RWPE1 (cell line): ENCODE measurements around the gene UST.

Source experiments
- CTCF ChIA-PET: fragments of 350-600 bp; sonication (Branson Sonifier 250); formaldehyde crosslinking; extraction: SDS; loops from one replicate; lab custom pipeline; 2021; lab: Yijun Ruan, JAX
- POLR2A ChIA-PET: fragments of 400-600 bp; formaldehyde crosslinking; extraction: SDS; loops from one replicate; lab custom pipeline; 2020; ENCODE audit warnings: antibody characterized with exemption; ENCODE audit not compliant: low non-redundant PET; lab: Yijun Ruan, JAX
- DNase-seq: peaks from one replicate; pipeline ENCODE4 v3.0.0; 2012; ENCODE audit warnings: low spot score
- H3K27ac ChIP-seq: fragments of 450-650 bp; 2 replicates; pipeline ENCODE4 v1.5.1; 2017
- TF ChIP-seq, protein P1 (sequence below): fragments of 450-650 bp; conservative IDR thresholded peaks from 2 replicates; pipeline ENCODE4 v1.5.1; 2017; ENCODE audit warnings: low read depth, mild to moderate bottlenecking

Gene UST

DNA sequence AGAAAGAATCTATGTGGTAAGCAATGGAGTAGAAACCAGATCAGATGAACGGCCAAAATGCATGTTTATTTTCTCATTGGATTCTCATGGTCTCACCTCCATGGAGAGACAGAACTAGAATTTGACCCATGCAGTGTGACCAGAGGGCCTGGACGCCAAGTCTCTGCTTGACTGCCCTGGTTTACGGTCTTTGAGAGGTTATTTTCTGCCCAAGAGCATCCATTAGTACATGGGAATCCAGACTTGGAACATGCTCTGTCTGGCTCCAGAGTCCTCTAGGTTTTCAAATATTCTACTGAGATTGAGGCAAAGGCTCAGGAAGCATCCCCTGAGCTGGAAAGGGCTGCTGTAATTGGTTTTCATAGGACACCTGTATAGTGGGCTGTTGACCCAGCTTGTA lies 45.5 kb upstream of the UST start:
- POLR2A ChIA-PET = no interaction called here
- CTCF ChIA-PET = interaction anchor here (0.6 kb wide), 1 partner anchor 148 kb away, joined by 3 read pairs; no protein-coding TSS in a partner anchor
- TF ChIP-seq, protein P1, sequence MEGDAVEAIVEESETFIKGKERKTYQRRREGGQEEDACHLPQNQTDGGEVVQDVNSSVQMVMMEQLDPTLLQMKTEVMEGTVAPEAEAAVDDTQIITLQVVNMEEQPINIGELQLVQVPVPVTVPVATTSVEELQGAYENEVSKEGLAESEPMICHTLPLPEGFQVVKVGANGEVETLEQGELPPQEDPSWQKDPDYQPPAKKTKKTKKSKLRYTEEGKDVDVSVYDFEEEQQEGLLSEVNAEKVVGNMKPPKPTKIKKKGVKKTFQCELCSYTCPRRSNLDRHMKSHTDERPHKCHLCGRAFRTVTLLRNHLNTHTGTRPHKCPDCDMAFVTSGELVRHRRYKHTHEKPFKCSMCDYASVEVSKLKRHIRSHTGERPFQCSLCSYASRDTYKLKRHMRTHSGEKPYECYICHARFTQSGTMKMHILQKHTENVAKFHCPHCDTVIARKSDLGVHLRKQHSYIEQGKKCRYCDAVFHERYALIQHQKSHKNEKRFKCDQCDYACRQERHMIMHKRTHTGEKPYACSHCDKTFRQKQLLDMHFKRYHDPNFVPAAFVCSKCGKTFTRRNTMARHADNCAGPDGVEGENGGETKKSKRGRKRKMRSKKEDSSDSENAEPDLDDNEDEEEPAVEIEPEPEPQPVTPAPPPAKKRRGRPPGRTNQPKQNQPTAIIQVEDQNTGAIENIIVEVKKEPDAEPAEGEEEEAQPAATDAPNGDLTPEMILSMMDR = no peak
- no peak overlapping the region for H3K27ac ChIP-seq
- DNase-seq = no peak

DNA sequence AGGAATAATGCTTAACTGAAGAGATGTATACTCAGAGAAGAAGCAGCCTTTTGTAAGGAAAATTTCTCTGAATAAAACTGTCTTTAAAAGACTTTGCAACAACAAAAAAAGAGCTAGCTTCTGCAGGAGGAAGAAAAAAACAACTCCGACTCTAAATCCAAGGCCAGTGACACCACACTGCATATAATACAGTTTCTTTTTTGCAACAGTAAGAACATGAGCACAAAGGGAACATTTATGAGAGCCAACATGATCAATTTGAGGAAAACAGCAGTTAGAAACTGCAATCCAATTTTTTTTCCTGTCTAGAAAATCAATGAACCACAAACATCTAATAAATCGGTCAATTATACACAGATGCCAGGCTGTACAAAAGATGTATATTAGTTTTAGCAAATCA lies 42.9 kb upstream of the UST start:
- no peak overlapping the region for H3K27ac ChIP-seq
- TF ChIP-seq, protein P1 = no peak
- no peak for DNase-seq
- CTCF ChIA-PET = no interaction called here
- POLR2A ChIA-PET = no interaction called here

DNA sequence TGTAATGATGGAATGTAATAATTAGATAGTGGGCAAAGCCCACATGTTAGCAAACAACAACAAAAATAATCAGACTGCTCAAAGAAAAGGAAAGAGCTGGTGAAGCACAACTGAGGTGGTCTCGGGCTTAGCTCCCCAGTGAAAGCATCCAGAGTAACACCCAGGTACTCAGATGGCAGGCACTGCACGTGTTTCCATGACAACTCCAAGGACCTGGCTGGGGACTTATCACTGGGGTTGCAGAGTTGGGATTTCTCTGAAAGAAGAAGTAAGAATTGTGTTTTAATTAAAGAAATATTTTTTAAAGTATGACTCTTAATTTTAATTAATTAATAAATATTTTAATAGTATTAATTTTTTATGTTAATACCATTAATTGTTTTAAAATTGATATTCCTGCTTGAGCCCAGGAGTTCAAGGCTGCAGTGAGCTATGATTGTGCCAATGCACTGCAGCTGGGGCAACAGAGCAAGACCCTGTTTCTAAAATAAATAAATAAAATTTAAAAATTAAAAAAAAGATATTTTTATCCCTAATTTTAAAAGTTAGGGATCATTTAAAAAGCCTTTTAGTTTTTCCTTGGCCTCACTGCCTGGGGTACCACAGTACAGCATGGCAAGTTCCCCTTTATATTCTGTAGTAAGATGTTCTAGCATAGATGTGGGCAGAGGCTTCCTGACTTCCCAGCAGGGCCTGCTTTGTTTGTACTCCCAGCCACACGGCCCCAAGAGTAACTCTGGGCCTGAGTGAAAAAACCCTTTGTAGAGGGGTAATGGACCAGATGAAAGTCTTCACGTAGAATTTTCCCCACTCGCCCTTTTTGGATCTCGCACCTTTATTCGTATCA lies 42.2 kb upstream of the UST start:
- POLR2A ChIA-PET = no interaction called here
- H3K27ac ChIP-seq = no peak overlapping the region
- DNase-seq = no peak
- TF ChIP-seq, protein P1 = no peak
- CTCF ChIA-PET = no interaction called here

DNA sequence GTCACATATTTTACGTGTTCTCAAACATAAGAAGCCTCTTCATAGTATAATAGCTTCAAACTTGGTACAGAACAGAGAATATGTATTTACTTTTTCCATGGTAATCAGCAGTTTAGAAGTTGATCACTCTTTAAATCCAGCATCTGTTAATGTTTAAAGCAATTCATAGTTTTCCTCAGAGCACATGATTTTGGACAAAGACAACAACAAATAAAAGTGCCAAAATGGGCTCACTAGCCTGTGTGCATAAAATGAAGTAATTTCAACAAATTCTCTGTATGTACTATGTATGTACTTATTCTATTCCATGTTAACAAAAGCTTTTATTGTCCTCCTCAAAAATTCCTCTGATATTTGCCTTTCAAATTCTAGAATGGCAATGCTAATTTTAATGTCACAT lies 38.1 kb upstream of the UST start:
- DNase-seq = no peak
- TF ChIP-seq, protein P1 = no peak
- CTCF ChIA-PET = interaction anchor here (0.6 kb wide), 1 partner anchor 317 kb away, joined by 5 read pairs; no protein-coding TSS in a partner anchor
- no peak overlapping the region for H3K27ac ChIP-seq
- POLR2A ChIA-PET = no interaction called here

GRCh38 chr6:148709577-148709976 lies 37.3 kb upstream of the UST start:
- ChIA-PET CTCF (no interaction called here), POLR2A (no interaction called here)
- DNase-seq = no peak
- H3K27ac ChIP-seq = no peak overlapping the region
- TF ChIP-seq, protein P1 = no peak

DNA sequence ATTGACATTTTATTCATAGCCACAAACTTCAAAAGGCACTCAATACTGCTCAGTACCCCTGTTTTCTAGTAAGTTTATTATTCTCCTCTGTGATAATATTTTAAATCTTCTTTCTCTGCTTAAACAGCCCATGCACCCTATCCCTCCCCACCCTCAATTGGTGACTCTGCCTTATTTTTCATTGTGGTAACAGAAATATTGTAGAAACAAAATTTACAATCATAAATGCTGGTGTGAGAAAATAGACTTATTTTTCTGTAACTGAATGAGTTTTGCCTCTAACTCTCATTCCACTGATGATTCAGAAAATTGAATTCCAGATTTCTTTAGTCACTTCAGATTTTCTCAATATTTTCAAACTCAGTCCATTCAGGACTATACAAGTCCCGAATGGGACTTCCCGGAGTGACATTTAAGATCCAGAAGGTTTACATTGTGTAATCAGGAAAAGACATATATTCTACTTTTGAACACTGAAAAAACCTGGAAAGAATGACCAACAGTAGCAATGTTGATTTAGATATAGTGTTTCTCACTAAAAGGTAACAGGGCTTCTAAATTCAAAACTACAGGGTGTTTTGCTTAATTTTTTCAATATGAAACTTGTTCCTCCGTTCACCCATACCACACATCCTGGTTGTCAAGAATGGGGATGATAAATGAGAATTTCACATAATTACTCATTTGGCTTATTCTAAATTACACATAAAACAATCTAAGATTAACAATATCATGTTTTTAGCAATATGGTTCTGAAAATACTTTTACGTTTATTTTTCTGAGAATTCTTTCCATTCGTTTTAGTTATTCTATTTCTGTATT lies 34.8 kb upstream of the UST start:
- CTCF ChIA-PET = interaction anchor here (0.7 kb wide), 2 partner anchors 188 to 1483 kb away, joined by 3 to 5 read pairs; no protein-coding TSS in a partner anchor
- H3K27ac ChIP-seq = no peak overlapping the region
- TF ChIP-seq, protein P1 = no peak
- POLR2A ChIA-PET = no interaction called here
- no peak for DNase-seq
